BJ (cell line): Measurements from ENCODE around the gene CGREF1. TPM values are rescaled to one million over a fixed set of nuclear protein-coding genes. Genes with fewer than 3 reads are reported as not detected.

ENCODE experiments used
- CTCF ChIA-PET: fragments of 350-600 bp; formaldehyde crosslinking; extraction: SDS; loops from one replicate; lab custom pipeline; 2021; ENCODE audit warnings: antibody characterized with exemption, inconsistent platforms; lab: Yijun Ruan, JAX
- POLR2A ChIA-PET: fragments of 300-600 bp; sonication (Branson Sonifier 250); formaldehyde crosslinking; extraction: SDS; loops from one replicate; lab custom pipeline; 2021; ENCODE audit warnings: antibody characterized with exemption; lab: Charles Lee
- DNase-seq: peaks from one replicate; pipeline ENCODE4 v3.0.0-alpha.2; 2011; ENCODE audit warnings: low read depth
- H3K27me3 ChIP-seq: 2 replicates; pipeline ENCODE4 v1.6.0; 2011; ENCODE audit warnings: low read length; ENCODE audit not compliant: control insufficient read depth, insufficient read depth
- H3K36me3 ChIP-seq: 2 replicates; pipeline ENCODE4 v1.5.1; 2011; ENCODE audit warnings: low read length; ENCODE audit not compliant: control insufficient read depth, insufficient read depth
- H3K4me3 ChIP-seq: 2 replicates; pipeline ENCODE4 v1.5.1; 2011; ENCODE audit warnings: low read depth, mild to moderate bottlenecking, control low read depth, low read length
- polyA plus RNA-seq: library from polyadenylated mRNA; depleted of rRNA; stranded (reverse); fragments of >200 nt; gene quantifications from 2 replicates; pipeline ENCODE4 v1.2.3, GENCODE V29; 2011
- TF ChIP-seq, protein P1 (sequence below): IDR thresholded peaks from 2 replicates; pipeline ENCODE4 v1.5.1; 2011; ENCODE audit warnings: low read depth, mild to moderate bottlenecking, control low read depth, inconsistent platforms, low read length, moderate library complexity; ENCODE audit not compliant: insufficient read depth

CGREF1 gene
- polyA plus RNA-seq, 1 experiment = 6.9 TPM

DNA sequence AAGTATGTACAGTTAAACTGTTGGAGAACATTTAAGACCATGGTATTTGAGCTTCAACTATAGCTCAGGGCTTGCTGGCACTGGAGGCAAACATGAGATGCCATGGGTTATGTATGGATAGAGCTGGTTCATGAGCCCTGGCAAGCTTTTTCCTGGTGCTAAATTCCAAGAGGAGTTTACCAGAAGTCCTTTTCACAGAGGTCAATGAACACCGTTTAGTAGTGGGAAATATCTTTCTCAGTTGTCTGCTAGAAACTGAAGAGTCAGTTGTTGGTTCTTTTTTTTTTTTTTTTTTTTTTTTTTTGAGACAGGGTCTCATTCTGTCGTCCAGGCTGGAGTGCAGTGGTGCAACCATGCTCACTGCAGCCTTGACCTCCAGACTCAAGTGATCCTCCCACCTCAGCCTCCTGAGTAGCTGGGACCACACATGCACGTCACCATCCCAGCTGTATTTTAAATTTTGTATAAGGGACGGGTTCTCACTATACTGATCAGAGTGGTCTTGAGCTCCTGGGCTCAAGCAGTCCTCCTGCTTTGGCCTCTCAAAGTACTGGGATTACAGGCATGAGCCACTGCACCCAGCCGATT lies 31.0 kb downstream of the CGREF1 start:
- TF ChIP-seq, protein P1, sequence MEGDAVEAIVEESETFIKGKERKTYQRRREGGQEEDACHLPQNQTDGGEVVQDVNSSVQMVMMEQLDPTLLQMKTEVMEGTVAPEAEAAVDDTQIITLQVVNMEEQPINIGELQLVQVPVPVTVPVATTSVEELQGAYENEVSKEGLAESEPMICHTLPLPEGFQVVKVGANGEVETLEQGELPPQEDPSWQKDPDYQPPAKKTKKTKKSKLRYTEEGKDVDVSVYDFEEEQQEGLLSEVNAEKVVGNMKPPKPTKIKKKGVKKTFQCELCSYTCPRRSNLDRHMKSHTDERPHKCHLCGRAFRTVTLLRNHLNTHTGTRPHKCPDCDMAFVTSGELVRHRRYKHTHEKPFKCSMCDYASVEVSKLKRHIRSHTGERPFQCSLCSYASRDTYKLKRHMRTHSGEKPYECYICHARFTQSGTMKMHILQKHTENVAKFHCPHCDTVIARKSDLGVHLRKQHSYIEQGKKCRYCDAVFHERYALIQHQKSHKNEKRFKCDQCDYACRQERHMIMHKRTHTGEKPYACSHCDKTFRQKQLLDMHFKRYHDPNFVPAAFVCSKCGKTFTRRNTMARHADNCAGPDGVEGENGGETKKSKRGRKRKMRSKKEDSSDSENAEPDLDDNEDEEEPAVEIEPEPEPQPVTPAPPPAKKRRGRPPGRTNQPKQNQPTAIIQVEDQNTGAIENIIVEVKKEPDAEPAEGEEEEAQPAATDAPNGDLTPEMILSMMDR = no peak
- Histone ChIP-seq H3K36me3 (peaks cover 8% of the 10 kb centered on the region; the same call in 1 of the 2 replicates), H3K4me3 (no peak overlapping the region), H3K27me3 (no peaks in the 10 kb centered on the region)
- no peak for DNase-seq
- POLR2A ChIA-PET = interaction anchor here (0.7 kb wide), 1 partner anchor 9 kb away, joined by 10 read pairs; no protein-coding TSS in a partner anchor
- CTCF ChIA-PET = interaction anchor here (0.7 to 3.3 kb wide), 13 partner anchors 8 to 192 kb away, joined by 3 to 15 read pairs (median 3); partner anchors contain the start of genes AGBL5 and EMILIN1

DNA sequence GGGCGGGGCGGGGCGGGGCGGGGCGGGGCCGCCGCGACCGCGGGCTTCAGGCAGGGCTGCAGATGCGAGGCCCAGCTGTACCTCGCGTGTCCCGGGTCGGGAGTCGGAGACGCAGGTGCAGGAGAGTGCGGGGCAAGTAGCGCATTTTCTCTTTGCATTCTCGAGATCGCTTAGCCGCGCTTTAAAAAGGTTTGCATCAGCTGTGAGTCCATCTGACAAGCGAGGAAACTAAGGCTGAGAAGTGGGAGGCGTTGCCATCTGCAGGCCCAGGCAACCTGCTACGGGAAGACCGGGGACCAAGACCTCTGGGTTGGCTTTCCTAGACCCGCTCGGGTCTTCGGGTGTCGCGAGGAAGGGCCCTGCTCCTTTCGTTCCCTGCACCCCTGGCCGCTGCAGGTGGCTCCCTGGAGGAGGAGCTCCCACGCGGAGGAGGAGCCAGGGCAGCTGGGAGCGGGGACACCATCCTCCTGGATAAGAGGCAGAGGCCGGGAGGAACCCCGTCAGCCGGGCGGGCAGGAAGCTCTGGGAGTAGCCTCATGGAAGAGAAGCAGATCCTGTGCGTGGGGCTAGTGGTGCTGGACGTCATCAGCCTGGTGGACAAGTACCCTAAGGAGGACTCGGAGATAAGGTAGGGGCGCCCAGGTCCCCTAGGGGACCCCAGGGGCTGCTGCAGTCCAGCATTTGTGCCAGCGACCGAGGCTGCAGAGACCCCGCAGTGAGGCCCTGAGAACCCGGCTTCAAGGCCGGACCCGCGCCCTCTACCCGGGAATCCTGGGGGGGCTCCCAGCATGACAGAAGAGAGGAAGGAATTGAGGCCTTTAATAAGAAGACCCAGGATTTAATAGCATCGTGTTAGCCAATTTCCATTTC lies 32.0 kb downstream of the CGREF1 start, which contains the start of gene KHK:
Gene KHK, plus strand, starts transcription at position 49 of the 870 bp plus-strand sequence. Its CDS starts 488 bp downstream, at position 537.
- ChIA-PET POLR2A (interaction anchor here (0.7 to 0.8 kb wide), 2 partner anchors 8 to 16 kb away, joined by 3 to 10 read pairs; partner anchors contain the start of gene OST4), CTCF (interaction anchor here (0.6 to 3.3 kb wide), 20 partner anchors 8 to 195 kb away, joined by 3 to 30 read pairs (median 3); partner anchors contain the start of genes AGBL5, EMILIN1, TMEM214 and TRIM54)
- H3K27me3 ChIP-seq = no peaks in the 10 kb centered on the region
- TF ChIP-seq, protein P1 = no peak
- peaks cover 12% of the 10 kb centered on the region; the same call in 1 of the 2 replicates for H3K36me3 ChIP-seq
- H3K4me3 ChIP-seq = peak within 1 kb of the TSS; percentile 49
- DNase-seq = no peak

DNA sequence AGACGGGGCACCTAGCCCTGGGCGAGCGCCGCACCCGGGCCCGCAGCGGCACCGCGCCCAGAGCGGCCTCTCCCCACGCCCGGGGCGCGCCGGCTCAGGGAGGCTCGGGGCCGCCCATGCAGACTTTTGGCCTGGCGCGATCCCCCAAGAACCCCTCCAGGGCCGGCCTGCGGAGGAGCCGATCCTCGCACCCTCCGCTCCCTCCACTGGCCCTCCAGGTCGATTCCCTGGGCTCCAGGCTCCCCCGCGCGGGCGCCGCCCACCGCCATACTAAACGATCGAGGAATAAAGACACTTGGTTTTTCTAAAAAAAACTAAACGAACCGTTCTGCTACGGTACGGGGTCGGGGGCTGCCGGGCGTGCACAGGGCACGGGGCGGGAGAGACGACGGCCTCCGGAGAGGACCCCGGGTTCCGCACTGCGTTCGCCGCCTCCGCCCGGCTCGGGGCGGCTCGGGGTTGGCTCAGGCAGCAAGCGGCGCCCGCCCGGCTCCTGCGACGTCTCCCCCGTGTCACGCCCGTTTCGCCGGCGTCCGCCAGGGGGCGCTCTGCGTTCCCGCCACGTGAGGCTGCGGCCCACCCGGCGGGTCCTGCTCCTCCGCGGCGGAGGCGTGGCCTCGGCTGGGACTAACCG lies 32.7 kb downstream of the CGREF1 start:
- peak; percentile 49 for DNase-seq
- Histone ChIP-seq H3K4me3 (peak overlapping the region; percentile 49), H3K27me3 (no peaks in the 10 kb centered on the region), H3K36me3 (peaks cover 12% of the 10 kb centered on the region; the same call in 1 of the 2 replicates)
- POLR2A ChIA-PET = no interaction called here
- CTCF ChIA-PET = interaction anchor here (0.6 to 3.1 kb wide), 19 partner anchors 11 to 194 kb away, joined by 3 to 30 read pairs (median 3); partner anchors contain the start of gene AGBL5
- TF ChIP-seq, protein P1 = peak; percentile 51

DNA sequence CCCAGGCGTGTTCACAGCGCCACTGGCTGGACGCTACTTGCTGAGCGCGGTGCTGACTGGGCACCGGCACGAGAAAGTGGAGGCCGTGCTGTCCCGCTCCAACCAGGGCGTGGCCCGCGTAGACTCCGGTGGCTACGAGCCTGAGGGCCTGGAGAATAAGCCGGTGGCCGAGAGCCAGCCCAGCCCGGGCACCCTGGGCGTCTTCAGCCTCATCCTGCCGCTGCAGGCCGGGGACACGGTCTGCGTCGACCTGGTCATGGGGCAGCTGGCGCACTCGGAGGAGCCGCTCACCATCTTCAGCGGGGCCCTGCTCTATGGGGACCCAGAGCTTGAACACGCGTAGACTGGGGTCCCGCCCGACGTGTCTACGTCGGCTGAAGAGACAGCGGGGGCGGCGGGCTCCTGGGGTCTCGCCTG lies 33.2 kb downstream of the CGREF1 start:
- no peaks in the 10 kb centered on the region for H3K27me3 ChIP-seq
- DNase-seq = no peak
- ChIA-PET CTCF (interaction anchor here (0.5 to 3.1 kb wide), 15 partner anchors 11 to 131 kb away, joined by 3 to 30 read pairs (median 3); partner anchors contain the start of gene AGBL5), POLR2A (no interaction called here)
- TF ChIP-seq, protein P1 = peak; percentile 66
- H3K36me3 ChIP-seq = peaks cover 12% of the 10 kb centered on the region
- peak overlapping the region; percentile 49 for H3K4me3 ChIP-seq
